Heart left ventricle (tissue), 16 donors: Measurements from ENCODE around the gene OPCML. TPM values are rescaled to one million over a fixed set of nuclear protein-coding genes. Genes with fewer than 3 reads are reported as not detected.

ENCODE experiments used
- ATAC-seq, 4 donors: fragments of 200-7000 bp; cut with Tn5 transposase; one replicate each; pipeline ENCODE4 v1.9.1; 2020 to 2022; ENCODE audit warnings: moderate library complexity in 4 of 4, mild to moderate bottlenecking in 3 of 4, moderate number of reproducible peaks in 1 of 4
- DNase-seq, 5 donors: peaks; one replicate each; pipeline ENCODE4 v3.0.0-alpha.2; 2020
- H3K27ac ChIP-seq, 12 donors: fragments of 200-600 bp; sonication (generic) in 4 of 12; one replicate each; pipeline versions ENCODE4 v1.5.0 to v1.8.0; 2016 to 2022; ENCODE audit warnings: mild to moderate bottlenecking in 2 of 12
- H3K27me3 ChIP-seq, 9 donors: fragments of 200-600 bp; sonication (generic) in 2 of 9; one replicate each; pipeline versions ENCODE4 v1.5.1 to v1.8.0; 2016 to 2022; ENCODE audit warnings: mild to moderate bottlenecking in 3 of 9
- H3K36me3 ChIP-seq, 9 donors: fragments of 200-600 bp; sonication (generic) in 2 of 9; one replicate each; pipeline versions ENCODE4 v1.5.0 to v1.8.0; 2018 to 2022; ENCODE audit warnings: mild to moderate bottlenecking in 2 of 9
- H3K4me1 ChIP-seq, 12 donors: fragments of 200-600 bp; sonication (generic) in 4 of 12; one replicate each; pipeline versions ENCODE4 v1.5.0 to v1.8.0; 2016 to 2022; ENCODE audit warnings: mild to moderate bottlenecking in 3 of 12
- H3K4me3 ChIP-seq, 12 donors: fragments of 200-600 bp; sonication (generic) in 4 of 12; one replicate each; pipeline versions ENCODE4 v1.5.0 to v1.8.0; 2017 to 2022; ENCODE audit warnings: mild to moderate bottlenecking in 9 of 12, moderate library complexity in 4 of 12
- H3K9me3 ChIP-seq, 12 donors: fragments of 200-600 bp; sonication (generic) in 4 of 12; one replicate each; pipeline versions ENCODE4 v1.5.0 to v1.8.0; 2016 to 2022; ENCODE audit warnings: mild to moderate bottlenecking in 1 of 12
- POLR2A ChIP-seq, 2 donors: fragments of 450-650 bp; IDR thresholded peaks; one replicate each; pipeline ENCODE4 v1.6.1; 2017; ENCODE audit warnings: antibody characterized with exemption in 2 of 2, mild to moderate bottlenecking in 2 of 2, moderate library complexity in 2 of 2
- WGBS, 4 donors: extraction: QIAGEN DNeasy Blood & Tissue Kit in 2 of 4; methylation state at CpG; one replicate each; pipeline versions ENCODE4 v1.1.5 to v1.1.7; 2013 to 2018; 5-methylcytosine and 5-hydroxymethylcytosine counted together
- intact Hi-C, 10 donors: fragments of 100-400 bp; cut with DNase I; formaldehyde crosslinking; loops; one replicate each; pipeline versions ENCODE4 v1.11.1 to v1.14.2; 2022
- polyA plus RNA-seq, 2 donors: library from polyadenylated mRNA; stranded (reverse); fragments of 200-250 nt; gene quantifications; one replicate each; pipeline ENCODE4 v1.2.3, GENCODE V29; 2013
- total RNA-seq, 9 donors: library from RNA; depleted of rRNA in 2 of 9; stranded (reverse); fragments of >200 nt in 2 of 9; fragmentation: NEBNext Ultra II Directional in 3 of 9; extraction: Animal tissue kit (Norgen Biotek cat#: 25700) in 3 of 9; gene quantifications; one replicate each; pipeline versions ENCODE4 v1.1.0 to v1.2.4, GENCODE V29; 2016 to 2023
- TF ChIP-seq, protein P1 (sequence below), 12 donors: fragments of 200-600 bp; sonication (generic) in 4 of 12; IDR thresholded peaks; one replicate each; pipeline versions ENCODE4 v1.5.0 to v1.8.0; 2018 to 2022; ENCODE audit warnings: antibody characterized with exemption in 12 of 12, mild to moderate bottlenecking in 5 of 12
- donor health status: ischemic (EF 13 %, LVEDD 7.1; RV severe dilation, severe dysfunction).
- donor health status: healthy with polysubstance abuse.
- donor health status: DM: no; HTN: yes; CAD: no.
- donor health status: DM: no; HTN: no; CAD: no.
- donor health status: ischemic (EF 25% LVEDD 6.9; RV normal size, moderate dysfunction).
- donor health status: ischemic (EF 25% LVEDD 5.7; RV mildly dilated, moderate dysfunction).
- donor health status: healthy.
- donor health status: DM: yes; HTN: yes; CAD: no.
- donor health status: ischemic (EF 35%, LVEDD 5.7; RV mildly dilated, moderate dysfunction).
- donor health status: nonischemic (EF 11% LVEDD 7.7; RV severe dilation, severe dysfunction).
- donor health status: DM: yes; HTN: yes; CAD: no.
- donor health status: PGD.
- donor health status: ischemic (EF 29% LVEDD 5.4; RV normal size, mild dysfunction).
- donor health status: nonischemic (EF 23%, LVEDD 6.1; RV moderate dilation, normal function).

OPCML gene
- total and polyA plus RNA-seq, 11 donors: 0.04 to 1.3 (median 0.23) TPM; not detected in 3

DNA sequence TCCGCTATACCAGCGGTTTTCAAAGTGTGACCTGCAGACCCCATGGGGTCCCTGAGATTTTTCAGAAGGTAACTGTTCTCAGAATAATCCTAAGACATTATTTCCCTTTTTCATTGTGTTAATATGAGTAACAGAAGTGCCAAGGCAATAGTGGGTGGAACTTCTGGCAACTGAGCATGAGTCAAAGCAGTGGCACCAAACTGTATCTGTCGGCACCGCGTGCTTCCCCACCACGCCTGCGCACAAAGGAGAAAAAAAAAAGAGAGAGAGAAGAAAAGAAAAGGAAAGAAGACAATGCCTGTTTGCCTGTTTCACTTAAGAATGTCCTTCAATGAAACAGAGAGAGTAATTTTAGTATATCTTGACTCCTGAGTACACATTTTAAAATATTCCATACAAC, 679.9 kb downstream of the OPCML start:
- TF ChIP-seq POLR2A (IDR thresholded peaks at IDR 0.05): no peak
- TF ChIP-seq, protein P1, sequence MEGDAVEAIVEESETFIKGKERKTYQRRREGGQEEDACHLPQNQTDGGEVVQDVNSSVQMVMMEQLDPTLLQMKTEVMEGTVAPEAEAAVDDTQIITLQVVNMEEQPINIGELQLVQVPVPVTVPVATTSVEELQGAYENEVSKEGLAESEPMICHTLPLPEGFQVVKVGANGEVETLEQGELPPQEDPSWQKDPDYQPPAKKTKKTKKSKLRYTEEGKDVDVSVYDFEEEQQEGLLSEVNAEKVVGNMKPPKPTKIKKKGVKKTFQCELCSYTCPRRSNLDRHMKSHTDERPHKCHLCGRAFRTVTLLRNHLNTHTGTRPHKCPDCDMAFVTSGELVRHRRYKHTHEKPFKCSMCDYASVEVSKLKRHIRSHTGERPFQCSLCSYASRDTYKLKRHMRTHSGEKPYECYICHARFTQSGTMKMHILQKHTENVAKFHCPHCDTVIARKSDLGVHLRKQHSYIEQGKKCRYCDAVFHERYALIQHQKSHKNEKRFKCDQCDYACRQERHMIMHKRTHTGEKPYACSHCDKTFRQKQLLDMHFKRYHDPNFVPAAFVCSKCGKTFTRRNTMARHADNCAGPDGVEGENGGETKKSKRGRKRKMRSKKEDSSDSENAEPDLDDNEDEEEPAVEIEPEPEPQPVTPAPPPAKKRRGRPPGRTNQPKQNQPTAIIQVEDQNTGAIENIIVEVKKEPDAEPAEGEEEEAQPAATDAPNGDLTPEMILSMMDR (IDR thresholded peaks at IDR 0.05): no peak
- no peak for ATAC-seq

DNA sequence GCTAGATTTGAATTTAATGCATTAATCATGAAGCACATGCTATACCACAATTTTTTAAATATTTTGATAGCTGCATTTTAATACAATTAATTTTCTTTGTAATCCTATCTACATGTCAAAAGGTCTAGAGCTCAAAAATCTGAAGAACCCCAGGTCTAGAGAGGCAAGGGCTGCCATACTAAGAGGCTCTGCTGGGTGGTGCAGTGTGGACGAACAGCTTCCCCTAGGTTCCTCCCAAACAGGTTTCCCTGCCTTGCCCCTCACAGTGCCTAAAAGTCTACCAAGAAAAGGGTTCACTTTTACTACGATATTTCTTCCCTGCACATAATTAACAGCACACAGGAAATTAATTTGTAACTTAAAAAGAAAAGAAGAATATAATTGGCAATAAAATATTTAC, 681.1 kb downstream of the OPCML start:
- H3K36me3 ChIP-seq: no peaks in the 10 kb centered on the region
- peaks cover 0 to 8% (median 0%) of the 10 kb centered on the region in 12 donors for H3K9me3 ChIP-seq
- no peak overlapping the region for H3K27ac ChIP-seq
- H3K4me1 ChIP-seq: no peaks in the 10 kb centered on the region
- no peak for DNase-seq
- WGBS, 4 donors: 88 to 95% (median 90%) methylated on average over 2 of the region's 2 CpGs
- ATAC-seq: no peak
- TF ChIP-seq, protein P1 (IDR thresholded peaks at IDR 0.05): no peak
- TF ChIP-seq POLR2A (IDR thresholded peaks at IDR 0.05): no peak
- no peak overlapping the region for H3K4me3 ChIP-seq
- intact Hi-C loops: no loop called here
- H3K27me3 ChIP-seq: peaks cover 0 to 3% (median 0%) of the 10 kb centered on the region in 9 donors

More for the DNA sequence above, 679.9 kb downstream of the OPCML start:
- no peak overlapping the region for H3K27ac ChIP-seq
- H3K36me3 ChIP-seq: no peaks in the 10 kb centered on the region
- 94 to 97% (median 95%) methylated on average over 7 of the region's 7 CpGs for WGBS, 4 donors
- intact Hi-C loops: no loop called here
- no peaks in the 10 kb centered on the region for H3K27me3 ChIP-seq
- peaks cover 0 to 8% (median 0%) of the 10 kb centered on the region in 12 donors for H3K9me3 ChIP-seq
- H3K4me1 ChIP-seq: no peaks in the 10 kb centered on the region
- no peak overlapping the region for H3K4me3 ChIP-seq
- no peak for DNase-seq

DNA sequence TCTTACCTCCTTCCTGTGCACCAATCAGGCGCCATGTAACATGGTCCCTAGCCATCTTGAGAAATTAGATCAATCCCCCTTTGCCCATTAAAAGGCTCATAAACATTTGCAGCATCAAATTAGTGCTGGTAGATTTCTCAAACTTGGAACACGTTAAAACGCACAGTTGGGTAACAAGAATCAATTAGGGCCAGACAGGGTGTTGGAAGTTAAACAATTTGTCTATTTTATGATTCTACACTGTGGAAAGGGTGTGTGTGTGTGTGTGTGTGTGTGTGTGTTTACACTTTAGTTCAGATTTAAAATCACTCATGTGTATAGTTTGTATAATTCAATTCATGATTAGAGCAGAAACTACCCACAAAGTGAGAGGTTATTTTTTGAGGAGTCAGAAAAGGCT, 682.0 kb downstream of the OPCML start:
- Histone ChIP-seq H3K27me3 (peaks cover 0 to 3% (median 0%) of the 10 kb centered on the region in 9 donors), H3K36me3 (no peaks in the 10 kb centered on the region), H3K4me1 (no peaks in the 10 kb centered on the region), H3K9me3 (peaks cover 0 to 5% (median 0%) of the 10 kb centered on the region in 12 donors), H3K4me3 (no peak overlapping the region), H3K27ac (no peak overlapping the region)
- no peak for TF ChIP-seq POLR2A (IDR thresholded peaks at IDR 0.05)
- TF ChIP-seq, protein P1 (IDR thresholded peaks at IDR 0.05): no peak
- DNase-seq: no peak
- no peak for ATAC-seq
- intact Hi-C loops: no loop called here
- 89 to 97% (median 94%) methylated on average over 3 of the region's 3 CpGs for WGBS, 4 donors

DNA sequence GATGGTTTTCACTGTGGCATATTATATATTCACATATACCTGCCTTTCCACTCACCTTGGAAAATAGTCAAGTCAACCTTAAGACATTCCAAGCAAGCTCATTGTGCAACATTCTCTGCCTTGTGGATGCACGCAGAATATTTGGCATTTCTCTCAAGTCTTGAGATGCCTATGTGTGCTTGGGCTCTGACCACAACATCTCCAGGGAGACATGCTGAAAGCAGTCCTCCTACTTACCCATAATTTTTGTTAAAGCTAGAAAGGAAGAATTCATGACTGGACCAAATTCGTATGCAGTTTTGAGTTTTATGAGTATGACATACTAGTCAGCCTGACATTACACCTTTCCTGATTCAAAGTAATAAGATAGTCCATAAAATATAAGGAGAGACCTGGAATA, 684.0 kb downstream of the OPCML start:
- intact Hi-C loops: no loop called here

More for the DNA sequence above, 684.0 kb downstream of the OPCML start:
- no peaks in the 10 kb centered on the region for H3K4me1 ChIP-seq
- H3K4me3 ChIP-seq: no peak overlapping the region
- H3K36me3 ChIP-seq: no peaks in the 10 kb centered on the region
- H3K27me3 ChIP-seq: peaks cover 0 to 3% (median 0%) of the 10 kb centered on the region in 9 donors
- H3K9me3 ChIP-seq: no peaks in the 10 kb centered on the region
- no peak for ATAC-seq
- 79 to 86% (median 85%) methylated on average over 2 of the region's 2 CpGs for WGBS, 4 donors
- TF ChIP-seq POLR2A (IDR thresholded peaks at IDR 0.05): no peak
- TF ChIP-seq, protein P1 (IDR thresholded peaks at IDR 0.05): no peak
- no peak for DNase-seq
- no peak overlapping the region for H3K27ac ChIP-seq
